ENCODE results near the gene SERPINA1. TPM values are rescaled to one million over a fixed set of nuclear protein-coding genes. Genes with fewer than 3 reads are reported as not detected.
A peak's percentile ranks its signal among the peaks of the same experiment; 100 is the strongest.

Gene SERPINA1
- total and polyA plus RNA-seq, 2 of the 13 experiments (the other 11 are each of a cell fraction or from before 2014, with no cell fraction given) = 3,266 to 11,015 TPM

DNA sequence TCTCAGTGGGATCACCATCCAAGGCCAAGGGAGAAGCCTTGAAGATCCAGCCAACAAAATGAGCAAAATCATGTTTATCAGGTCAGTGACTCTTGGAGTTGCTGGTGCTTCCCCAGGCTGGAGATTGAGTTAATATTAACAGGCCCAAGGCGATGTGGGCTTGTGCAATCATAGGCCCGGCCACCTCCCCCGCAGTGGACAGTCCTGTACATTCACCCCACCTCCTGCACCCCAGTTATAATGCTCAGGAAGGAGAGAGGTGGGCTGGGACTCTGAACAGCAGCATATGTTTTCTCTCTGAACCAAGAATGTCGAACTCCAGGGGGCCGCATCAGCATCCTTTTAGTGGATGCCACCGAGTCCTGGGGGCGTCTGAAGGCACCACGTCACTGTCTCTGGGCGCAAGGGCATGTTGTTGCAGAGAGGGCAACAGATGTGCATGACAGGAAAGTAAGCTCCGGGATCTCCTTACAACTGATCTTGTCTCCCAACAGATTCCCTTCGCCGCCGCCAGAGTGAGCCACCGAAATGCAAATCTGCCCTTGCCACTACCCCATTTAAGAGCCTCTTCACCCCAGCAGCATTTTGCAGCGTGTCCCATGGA lies 33.1 kb downstream of the SERPINA1 start (continued):
- TF ChIP-seq, protein P1, sequence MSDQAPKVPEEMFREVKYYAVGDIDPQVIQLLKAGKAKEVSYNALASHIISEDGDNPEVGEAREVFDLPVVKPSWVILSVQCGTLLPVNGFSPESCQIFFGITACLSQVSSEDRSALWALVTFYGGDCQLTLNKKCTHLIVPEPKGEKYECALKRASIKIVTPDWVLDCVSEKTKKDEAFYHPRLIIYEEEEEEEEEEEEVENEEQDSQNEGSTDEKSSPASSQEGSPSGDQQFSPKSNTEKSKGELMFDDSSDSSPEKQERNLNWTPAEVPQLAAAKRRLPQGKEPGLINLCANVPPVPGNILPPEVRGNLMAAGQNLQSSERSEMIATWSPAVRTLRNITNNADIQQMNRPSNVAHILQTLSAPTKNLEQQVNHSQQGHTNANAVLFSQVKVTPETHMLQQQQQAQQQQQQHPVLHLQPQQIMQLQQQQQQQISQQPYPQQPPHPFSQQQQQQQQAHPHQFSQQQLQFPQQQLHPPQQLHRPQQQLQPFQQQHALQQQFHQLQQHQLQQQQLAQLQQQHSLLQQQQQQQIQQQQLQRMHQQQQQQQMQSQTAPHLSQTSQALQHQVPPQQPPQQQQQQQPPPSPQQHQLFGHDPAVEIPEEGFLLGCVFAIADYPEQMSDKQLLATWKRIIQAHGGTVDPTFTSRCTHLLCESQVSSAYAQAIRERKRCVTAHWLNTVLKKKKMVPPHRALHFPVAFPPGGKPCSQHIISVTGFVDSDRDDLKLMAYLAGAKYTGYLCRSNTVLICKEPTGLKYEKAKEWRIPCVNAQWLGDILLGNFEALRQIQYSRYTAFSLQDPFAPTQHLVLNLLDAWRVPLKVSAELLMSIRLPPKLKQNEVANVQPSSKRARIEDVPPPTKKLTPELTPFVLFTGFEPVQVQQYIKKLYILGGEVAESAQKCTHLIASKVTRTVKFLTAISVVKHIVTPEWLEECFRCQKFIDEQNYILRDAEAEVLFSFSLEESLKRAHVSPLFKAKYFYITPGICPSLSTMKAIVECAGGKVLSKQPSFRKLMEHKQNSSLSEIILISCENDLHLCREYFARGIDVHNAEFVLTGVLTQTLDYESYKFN (CRISPR knock-in tag; conservative IDR thresholded peaks at IDR 0.05) = peak; percentile 93
- TF ChIP-seq RFXAP (CRISPR knock-in tag; IDR thresholded peaks at IDR 0.05; ENCODE audit: borderline replicate concordance) = peak; percentile 85; the same call in 1 of the 2 replicates
- TF ChIP-seq YEATS2 (CRISPR knock-in tag; IDR thresholded peaks at IDR 0.05; ENCODE audit: borderline replicate concordance) = no peak
- TF ChIP-seq SPEN (CRISPR knock-in tag; IDR thresholded peaks at IDR 0.05; ENCODE audit: low read depth) = peak; percentile 52; the same call in 1 of the 2 replicates
- TF ChIP-seq, protein P2, sequence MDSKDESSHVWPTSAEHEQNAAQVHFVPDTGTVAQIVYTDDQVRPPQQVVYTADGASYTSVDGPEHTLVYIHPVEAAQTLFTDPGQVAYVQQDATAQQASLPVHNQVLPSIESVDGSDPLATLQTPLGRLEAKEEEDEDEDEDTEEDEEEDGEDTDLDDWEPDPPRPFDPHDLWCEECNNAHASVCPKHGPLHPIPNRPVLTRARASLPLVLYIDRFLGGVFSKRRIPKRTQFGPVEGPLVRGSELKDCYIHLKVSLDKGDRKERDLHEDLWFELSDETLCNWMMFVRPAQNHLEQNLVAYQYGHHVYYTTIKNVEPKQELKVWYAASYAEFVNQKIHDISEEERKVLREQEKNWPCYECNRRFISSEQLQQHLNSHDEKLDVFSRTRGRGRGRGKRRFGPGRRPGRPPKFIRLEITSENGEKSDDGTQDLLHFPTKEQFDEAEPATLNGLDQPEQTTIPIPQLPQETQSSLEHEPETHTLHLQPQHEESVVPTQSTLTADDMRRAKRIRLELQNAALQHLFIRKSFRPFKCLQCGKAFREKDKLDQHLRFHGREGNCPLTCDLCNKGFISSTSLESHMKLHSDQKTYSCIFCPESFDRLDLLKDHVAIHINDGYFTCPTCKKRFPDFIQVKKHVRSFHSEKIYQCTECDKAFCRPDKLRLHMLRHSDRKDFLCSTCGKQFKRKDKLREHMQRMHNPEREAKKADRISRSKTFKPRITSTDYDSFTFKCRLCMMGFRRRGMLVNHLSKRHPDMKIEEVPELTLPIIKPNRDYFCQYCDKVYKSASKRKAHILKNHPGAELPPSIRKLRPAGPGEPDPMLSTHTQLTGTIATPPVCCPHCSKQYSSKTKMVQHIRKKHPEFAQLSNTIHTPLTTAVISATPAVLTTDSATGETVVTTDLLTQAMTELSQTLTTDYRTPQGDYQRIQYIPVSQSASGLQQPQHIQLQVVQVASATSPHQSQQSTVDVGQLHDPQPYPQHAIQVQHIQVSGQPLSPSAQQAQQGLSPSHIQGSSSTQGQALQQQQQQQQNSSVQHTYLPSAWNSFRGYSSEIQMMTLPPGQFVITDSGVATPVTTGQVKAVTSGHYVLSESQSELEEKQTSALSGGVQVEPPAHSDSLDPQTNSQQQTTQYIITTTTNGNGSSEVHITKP (CRISPR knock-in tag; IDR thresholded peaks at IDR 0.05; ENCODE audit: low read depth) = peak; percentile 32; the same call in 1 of the 2 replicates
- TF ChIP-seq, protein P3, sequence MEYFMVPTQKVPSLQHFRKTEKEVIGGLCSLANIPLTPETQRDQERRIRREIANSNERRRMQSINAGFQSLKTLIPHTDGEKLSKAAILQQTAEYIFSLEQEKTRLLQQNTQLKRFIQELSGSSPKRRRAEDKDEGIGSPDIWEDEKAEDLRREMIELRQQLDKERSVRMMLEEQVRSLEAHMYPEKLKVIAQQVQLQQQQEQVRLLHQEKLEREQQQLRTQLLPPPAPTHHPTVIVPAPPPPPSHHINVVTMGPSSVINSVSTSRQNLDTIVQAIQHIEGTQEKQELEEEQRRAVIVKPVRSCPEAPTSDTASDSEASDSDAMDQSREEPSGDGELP (IDR thresholded peaks at IDR 0.05; ENCODE audit: borderline replicate concordance, low read depth) = peak; percentile 45; the same call in 1 of the 2 replicates
- no peak for TF ChIP-seq ZNF432 (CRISPR knock-in tag; IDR thresholded peaks at IDR 0.05; ENCODE audit: borderline replicate concordance)
- no peak for TF ChIP-seq ZFP36L2 (CRISPR knock-in tag; IDR thresholded peaks at IDR 0.05)
- peak; percentile 47; the same call in 1 of the 2 replicates for TF ChIP-seq JUNB (CRISPR knock-in tag; IDR thresholded peaks at IDR 0.05; ENCODE audit: borderline replicate concordance)
- peak; percentile 54; the same call in 1 of the 2 replicates for TF ChIP-seq ZC3H13 (CRISPR knock-in tag; IDR thresholded peaks at IDR 0.05)
- TF ChIP-seq NCOA2 (CRISPR knock-in tag; IDR thresholded peaks at IDR 0.05) = peak; percentile 76
- peak; percentile 54; the same call in 1 of the 2 replicates for TF ChIP-seq ZMYM3 (CRISPR knock-in tag; IDR thresholded peaks at IDR 0.05)
- 0 out of 2 replicates have a peak, but pooled peaks have one; percentile 69 for TF ChIP-seq KMT2A (CRISPR knock-in tag; IDR thresholded peaks at IDR 0.05)
- 0 out of 2 replicates have a peak, but pooled peaks have one; percentile 45 for TF ChIP-seq ZNF768 (CRISPR knock-in tag; IDR thresholded peaks at IDR 0.05)
